Medulla oblongata (tissue), 1 donor: ENCODE data around the gene SYT14.
"Not testable (repeated sequence)": the region's sequence is repeated elsewhere in the genome, so short reads cannot be mapped to it uniquely, and the experiment has no call there.

Experiments used
- DNase-seq: peaks from one replicate; pipeline ENCODE4 v3.0.0-alpha.2; 2015; ENCODE audit errors: extremely low spot score

The SYT14 gene

GRCh38 chr1:209936125-209936524 is 1.9 kb upstream of the SYT14 start:
- DNase-seq: no peak

GRCh38 chr1:209945377-209945776 is 7.4 kb downstream of the SYT14 start:
- DNase-seq: no peak

GRCh38 chr1:209948155-209948554 is 10.1 kb downstream of the SYT14 start:
- no peak for DNase-seq

GRCh38 chr1:209956116-209956515 is 18.1 kb downstream of the SYT14 start:
- no peak for DNase-seq

- DNase-seq: no peak
Measured at GRCh38 chr1:209959623-209960022, 21.6 kb downstream of the SYT14 start.

- DNase-seq: no peak
Measured at GRCh38 chr1:209960926-209961325, 22.9 kb downstream of the SYT14 start.

GRCh38 chr1:209962388-209962787 is 24.4 kb downstream of the SYT14 start:
- no peak for DNase-seq

GRCh38 chr1:209962856-209963255 is 24.8 kb downstream of the SYT14 start:
- no peak for DNase-seq

GRCh38 chr1:209965996-209966395 is 28.0 kb downstream of the SYT14 start:
- DNase-seq: no peak

- DNase-seq: not testable (repeated sequence)
Measured at GRCh38 chr1:209978721-209979120, 40.7 kb downstream of the SYT14 start.

- no peak for DNase-seq
Measured at GRCh38 chr1:209983953-209984352, 45.9 kb downstream of the SYT14 start.

GRCh38 chr1:209985002-209985401 is 47.0 kb downstream of the SYT14 start:
- DNase-seq: no peak

GRCh38 chr1:209988706-209989105 is 50.7 kb downstream of the SYT14 start:
- DNase-seq: no peak

GRCh38 chr1:209989525-209989924 is 51.5 kb downstream of the SYT14 start:
- DNase-seq: peak; percentile 15

- DNase-seq: no peak
Measured at GRCh38 chr1:209993061-209993830, 55.2 kb downstream of the SYT14 start.

GRCh38 chr1:209996348-209996747 is 58.3 kb downstream of the SYT14 start:
- no peak for DNase-seq

- no peak for DNase-seq
Measured at GRCh38 chr1:209999005-209999404, 61.0 kb downstream of the SYT14 start.

- no peak for DNase-seq
Measured at GRCh38 chr1:210001751-210002150, 63.7 kb downstream of the SYT14 start.

- DNase-seq: peak; percentile 21
Measured at GRCh38 chr1:210003501-210003900, 65.5 kb downstream of the SYT14 start.

- DNase-seq: no peak
Measured at GRCh38 chr1:210010161-210010560, 72.1 kb downstream of the SYT14 start.

GRCh38 chr1:210021145-210021860 is 83.3 kb downstream of the SYT14 start:
- DNase-seq: no peak

GRCh38 chr1:210022044-210022443 is 84.0 kb downstream of the SYT14 start:
- no peak for DNase-seq

GRCh38 chr1:210024282-210024681 is 86.3 kb downstream of the SYT14 start:
- no peak for DNase-seq
